GM18873 (cell line): ENCODE results near the gene BDH2.

Source experiments
- ATAC-seq: cut with Tn5 transposase; IDR thresholded peaks from one replicate; pipeline ENCODE4 v1.9.1; 2021; ENCODE audit warnings: mild to moderate bottlenecking, moderate library complexity, moderate number of reproducible peaks; ENCODE audit not compliant: unreplicated experiment, low FRiP score

The BDH2 gene

DNA sequence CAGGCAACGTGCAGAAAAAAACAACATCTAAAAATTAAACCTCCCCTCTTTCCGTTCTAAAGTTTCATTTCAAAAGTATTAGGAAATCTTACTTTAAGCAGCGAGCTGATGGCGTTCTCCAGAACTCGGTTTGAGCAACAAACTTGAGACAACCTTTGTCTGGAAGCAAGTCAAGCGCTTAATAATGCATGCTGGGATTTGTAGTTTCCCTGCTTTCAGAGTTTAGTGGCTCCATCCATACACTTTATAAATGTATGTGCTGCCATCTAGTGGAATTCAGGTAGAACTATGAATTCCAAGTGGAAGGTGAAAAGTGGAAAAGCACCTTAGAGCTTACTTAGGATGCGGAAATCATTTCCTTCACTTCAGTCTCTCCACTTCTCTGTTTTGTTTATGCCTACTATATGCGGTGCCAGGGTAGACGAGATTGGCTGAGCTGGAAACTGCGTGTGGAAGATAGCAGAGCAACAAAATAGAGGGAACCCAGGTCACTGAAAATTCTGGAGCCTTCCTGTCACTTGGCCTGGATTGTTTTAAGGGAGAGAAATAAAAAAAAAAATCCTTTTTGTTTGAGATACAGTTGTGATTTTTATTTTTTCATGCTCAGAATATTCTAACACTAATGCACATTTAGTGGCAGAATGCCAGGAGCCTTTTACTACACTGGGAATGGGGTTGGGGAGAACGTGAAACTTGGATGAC, at the start of gene BDH2:
TSS of gene BDH2 (minus strand) at position 144 of the 702 bp plus-strand sequence. CDS start 3,580 bp downstream, outside the sequence.
- peak; percentile 98 for ATAC-seq

DNA sequence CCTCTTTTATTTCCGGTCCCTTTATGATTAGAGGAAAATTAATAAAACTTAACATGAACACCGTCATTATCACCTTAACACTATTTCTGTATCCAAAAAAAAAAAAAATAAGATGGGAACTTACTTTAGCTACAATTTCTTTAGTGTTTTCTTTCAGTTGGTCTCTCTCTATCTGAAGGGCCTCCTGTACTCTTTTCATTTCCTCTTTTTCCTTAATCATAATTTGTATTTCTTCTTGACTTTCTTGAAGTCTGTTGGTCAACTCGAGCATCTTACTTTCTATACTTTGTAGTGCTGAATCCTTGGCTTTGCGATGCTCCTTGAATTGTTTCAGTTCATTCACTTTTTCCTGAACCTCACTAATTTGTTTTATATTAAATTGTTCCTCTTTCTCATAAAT, 45.3 kb upstream of the BDH2 start:
- no peak for ATAC-seq

DNA sequence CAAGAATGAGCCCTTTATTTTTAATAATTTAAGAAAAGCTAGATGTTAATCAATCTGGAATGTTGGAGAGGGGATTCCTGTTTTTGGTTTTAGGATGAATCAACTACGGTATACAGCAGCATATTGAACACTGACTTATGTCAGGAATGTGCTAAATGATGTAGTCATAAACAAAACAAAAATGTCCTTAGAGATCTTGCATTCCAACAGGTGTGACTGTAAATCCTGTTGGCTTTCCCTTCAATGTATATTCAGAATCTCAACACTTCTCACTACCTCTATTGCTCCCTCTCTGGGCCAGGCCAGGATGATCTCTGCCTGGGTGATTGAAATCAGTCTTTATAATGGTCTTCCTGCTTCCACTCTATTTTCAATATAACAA, 37.8 kb upstream of the BDH2 start:
- no peak for ATAC-seq

DNA sequence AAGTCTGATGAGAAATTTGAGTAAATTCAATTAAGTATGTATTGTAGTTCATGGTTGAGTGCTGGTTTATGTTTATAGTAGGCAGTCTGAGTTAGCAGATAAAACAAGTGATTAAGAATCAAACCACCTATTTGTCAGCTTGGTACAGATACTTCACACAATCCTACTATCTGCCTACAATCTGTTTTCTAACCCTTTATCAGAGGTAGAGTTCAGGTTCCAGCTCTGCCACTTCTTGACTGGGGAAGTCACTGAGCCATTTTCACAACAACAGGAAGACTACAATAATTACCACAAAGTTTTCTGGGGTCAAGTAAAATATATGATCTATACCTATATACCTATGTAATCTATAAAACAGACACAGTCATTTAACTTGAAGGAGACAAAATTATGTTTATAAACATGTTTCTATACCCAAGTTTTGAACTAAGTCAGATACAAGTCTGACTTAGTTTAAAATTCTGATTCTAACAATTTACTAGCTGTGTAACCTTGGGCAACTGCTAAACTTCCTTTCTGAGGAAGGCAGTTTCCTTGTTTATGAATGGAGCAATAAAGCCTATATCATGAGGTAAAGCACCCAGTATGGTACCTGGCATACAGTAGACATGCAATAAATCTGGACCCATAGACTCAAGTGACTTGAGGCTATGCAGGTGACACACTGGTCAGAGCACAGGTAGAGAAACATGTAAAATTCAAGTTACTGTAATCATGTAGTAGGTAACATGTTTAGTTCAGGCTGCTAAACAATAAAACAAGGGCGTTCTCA, 37.2 kb upstream of the BDH2 start:
- no peak for ATAC-seq

DNA sequence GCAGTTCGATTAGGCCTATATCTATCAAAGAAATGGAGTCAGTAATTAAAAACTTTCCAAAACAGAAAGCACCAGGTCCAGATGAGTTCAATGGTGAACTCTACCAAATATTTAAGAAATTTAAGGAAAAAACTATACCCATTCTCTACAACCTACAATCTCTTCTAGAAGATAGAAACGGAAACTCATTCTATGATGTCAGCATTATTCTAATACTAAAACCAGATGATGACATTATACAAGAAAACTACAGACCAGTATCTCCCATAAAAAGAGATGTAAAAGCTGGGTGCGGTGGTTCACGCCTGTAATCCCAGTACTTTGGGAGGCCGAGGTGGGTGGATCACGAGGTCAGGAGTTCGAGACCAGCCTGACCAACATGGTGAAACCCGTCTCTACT, 29.5 kb upstream of the BDH2 start:
- no peak for ATAC-seq

DNA sequence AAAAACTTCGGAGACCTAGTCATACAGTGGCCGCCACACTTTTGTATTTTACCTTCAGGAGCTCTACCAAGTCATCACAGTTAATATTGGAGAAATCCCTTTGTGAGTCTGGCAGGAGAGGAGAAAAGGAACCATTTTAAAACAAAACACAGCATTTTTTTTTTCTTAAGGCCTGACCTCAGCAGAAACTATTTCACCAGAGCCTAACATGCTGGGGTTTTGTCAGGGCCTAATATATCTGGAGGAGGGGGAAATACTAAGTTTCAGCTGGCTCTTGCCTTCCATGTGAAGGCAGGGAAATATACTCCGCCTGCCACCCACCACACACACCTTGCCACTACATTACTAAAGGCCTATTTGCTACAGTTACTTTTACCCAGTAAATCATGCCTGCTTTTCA, 26.5 kb upstream of the BDH2 start:
- ATAC-seq: no peak

DNA sequence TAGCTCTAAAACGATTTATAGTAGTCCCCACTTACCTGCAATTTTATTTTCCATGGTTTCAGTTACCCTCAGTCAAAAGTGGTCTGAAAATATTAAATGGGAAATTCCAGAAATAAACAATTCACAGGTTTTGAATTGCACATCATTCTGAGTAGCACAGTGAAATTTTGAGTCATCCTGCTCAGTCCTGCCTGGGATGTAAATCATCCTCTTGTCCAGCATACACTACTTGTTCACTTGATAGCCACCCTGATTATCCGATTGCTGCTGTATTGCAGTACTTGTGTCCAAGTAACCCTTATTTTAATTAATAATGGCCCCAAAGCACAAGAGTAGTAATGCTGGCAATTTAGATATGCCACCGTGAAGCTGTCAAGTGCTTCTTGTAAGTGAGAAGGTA, 23.5 kb upstream of the BDH2 start:
- ATAC-seq: no peak

DNA sequence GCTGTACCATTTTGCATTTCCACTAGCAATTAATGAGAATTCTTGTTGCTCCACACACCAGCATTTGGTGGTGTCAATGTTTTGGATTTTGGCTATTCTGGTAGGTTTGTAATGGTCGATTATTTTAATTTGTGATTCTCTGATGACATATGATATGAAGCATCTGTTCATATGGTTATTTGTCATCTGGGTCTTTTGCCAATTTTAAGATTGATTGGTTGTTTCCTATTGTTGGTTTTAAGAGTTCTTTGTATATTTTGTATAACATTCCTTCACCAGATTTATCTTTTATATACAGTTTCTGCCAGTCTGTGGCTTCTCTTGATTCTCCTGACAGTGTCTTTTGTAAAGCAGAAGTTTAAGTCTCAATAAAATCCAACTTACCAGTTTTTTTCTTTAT, 18.5 kb upstream of the BDH2 start:
- no peak for ATAC-seq

DNA sequence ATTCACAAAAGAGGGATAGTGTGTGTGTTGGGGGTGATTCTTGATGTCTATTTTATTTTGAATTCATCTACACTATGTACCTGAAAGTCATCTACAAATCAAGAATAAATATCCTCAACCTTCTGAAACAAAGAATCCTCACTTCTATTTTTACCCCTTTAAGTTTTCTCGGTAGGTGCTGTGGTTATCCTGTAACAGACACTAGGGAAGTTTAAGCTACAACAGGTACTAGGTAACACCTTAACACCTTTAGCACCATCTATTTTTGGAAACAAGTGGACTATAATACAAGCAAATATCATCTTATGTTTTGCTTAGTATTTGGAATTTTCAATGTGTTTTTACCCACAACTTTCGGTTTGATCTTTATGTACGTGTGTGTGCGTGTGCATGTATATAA, 12.0 kb upstream of the BDH2 start:
- no peak for ATAC-seq

DNA sequence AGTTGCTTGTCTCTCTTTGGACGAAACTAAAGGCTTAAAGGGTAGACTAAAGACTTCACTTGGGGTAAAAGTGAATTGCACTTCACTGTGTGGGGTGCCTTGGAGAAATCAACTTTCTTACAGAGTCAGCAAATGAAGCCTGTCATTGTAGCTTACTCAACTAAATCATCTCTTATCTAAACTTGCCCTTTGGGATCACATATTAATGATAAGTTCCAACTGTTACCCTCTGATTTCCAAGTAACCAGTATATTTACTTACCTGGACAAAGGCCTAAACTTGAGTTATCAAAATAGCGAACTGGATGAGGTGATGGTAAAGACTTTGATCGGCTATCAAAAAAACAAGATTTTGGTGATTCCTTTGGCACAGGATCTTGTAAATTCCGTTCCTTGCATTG, 8.9 kb upstream of the BDH2 start:
- ATAC-seq: no peak

DNA sequence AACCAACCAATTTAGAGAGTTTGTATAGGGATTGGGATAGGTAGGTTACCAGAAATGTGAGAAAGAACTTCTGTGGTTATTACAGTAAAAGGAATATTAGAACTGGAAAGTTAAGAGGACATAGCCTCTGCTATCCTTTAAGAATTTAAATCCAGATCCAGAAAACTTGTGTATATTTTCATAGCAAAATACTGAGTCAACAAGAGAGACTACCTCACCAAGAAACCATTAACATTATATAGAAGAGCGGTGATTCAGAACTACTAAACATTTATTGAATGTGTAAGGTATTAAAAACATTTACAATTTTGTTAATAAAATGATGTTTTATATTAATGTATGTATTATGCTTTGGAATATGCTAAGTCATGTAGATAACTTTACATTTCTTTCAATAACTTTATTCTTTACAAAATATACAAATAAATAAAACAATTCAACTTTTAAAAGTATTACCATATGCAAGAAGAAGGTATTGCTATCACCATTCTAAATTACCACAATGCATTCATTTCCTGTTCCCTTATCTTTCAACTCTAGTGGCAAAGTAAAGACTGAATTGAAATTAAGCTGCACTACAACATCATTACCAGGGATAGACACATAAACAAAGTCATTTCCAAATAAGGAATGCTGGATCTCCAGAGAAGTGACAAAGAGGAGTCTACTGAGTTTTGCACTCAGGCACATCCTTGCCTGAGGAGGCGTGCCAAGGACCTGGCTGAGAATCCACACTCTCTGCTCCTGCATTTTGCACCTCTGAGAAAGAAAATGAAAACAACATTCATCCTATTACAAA, 6.1 kb upstream of the BDH2 start:
- ATAC-seq: no peak

DNA sequence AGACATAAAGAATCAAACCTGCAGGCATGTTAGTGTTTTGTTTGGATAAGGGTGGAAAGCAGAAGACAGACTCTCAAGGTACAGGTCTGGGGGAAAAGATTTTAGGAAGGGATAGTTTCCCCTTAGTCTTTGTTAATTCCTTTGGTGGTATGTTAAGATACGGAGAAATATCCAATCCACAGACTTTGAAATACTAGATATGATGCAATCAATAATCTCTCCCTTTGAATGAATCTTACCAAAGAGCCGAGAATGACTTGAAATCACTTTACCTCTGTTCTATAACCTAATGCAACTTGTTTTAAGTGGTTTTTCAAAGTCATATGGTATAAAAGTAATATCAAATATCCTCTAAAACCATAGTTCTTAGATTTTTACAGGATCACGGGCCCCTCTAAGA, 5.3 kb upstream of the BDH2 start:
- no peak for ATAC-seq

DNA sequence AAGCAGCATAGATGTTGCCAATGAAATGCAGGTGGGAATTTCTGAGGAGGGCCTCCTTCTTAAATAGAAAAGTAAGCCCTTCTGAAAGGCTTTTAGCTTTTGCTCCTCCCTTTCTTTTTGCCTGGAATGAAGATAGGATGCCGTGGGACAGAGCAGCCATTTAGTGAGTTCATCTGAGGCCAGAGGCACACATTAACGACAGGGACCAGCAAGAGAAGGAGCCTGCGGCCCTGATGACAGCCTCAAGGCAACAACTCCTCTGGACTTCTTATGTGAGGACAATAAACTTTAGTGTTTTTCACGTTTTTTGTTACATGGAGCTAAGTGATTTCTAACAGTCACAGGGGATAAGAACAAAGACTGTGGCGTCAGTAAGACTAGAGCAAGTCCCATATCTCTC, 1.1 kb upstream of the BDH2 start:
- ATAC-seq: no peak

DNA sequence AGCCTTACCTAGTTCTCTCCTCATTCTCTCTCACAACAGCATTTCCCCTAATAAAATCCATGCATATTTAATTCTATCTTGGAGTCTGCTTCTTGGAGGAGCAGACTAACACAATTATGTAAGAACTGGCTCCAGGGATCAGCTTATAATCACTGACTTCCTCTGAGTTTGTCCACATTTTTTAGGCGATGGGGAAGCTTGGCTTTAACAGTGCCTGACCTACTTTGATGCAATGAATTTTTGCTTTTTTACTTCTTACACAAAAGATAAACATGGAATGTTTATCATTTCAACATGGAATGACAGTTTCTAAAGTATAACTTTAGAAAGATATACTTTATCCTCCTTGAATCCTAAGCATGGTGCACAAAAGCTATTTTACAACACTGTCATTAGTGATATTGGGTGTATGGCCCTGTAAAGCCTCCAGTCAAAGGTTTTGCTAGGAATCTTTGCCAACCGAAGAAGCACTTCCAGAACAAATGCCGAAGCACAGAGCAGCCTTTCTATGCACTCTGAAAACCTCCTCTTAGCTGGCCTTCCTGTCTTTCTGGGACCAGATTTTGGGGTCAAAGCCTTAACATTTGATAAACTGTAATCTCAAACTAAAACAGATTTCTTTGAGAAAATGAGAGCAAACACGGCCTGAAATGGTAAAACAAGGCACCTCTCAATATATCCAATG, 736 bp downstream of the BDH2 start:
- ATAC-seq: no peak

DNA sequence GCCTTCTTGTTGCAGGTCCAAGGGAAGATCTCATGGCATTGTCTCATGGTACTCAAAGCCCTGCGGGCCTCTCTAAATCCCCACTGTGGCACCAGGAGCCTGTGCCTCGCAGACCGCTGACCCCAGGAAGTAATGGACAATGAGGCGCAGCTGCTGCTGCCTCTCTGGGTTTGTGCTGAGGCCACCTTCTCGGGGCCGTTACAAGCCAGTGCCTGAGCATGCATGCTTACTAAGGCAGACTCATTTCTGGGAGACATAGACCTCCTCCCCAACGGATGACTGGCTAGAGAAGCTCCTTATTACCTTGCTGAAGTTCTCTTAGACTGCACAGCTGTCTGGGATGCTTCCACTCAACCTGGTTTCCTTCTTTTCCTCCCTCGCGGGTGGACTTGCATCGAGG, 1.3 kb downstream of the BDH2 start:
- ATAC-seq: no peak

DNA sequence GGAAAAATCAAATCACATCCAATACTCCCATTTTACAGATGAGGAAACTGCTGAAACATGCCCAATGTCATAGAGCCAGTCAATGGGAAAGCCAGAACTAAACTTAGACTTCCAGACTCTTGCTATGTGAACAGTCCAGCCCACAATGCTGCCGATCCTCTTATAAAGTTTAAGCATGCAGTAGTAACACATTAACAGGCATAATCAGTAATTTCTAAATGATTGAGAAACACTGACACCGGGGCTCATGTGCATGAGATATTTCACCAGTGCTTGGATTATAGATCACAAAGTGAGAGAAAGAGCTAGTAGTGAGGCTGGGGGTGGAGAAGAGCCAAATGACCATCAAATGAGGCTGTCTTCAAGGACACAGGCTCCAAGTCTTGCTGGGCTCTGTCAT, 2.5 kb downstream of the BDH2 start:
- no peak for ATAC-seq

DNA sequence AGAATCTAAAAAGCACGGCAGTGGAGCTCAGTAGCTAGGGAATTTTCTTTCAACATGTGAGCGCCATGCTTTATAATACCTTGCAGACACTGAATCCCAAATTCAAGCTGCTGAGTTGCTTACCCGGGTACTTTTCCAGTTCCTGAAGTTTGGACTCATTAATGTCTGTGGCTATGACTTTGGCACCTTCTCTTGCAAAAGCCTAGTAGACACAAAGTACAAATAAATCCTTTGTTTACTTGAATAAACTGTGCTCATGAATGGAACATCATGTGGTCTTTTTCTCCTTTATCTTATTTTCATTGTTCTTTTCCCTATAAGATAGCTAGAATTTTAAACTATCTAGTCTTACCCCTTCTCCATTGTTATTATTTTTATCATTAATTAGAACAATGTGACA, 4.6 kb downstream of the BDH2 start:
- ATAC-seq: no peak

DNA sequence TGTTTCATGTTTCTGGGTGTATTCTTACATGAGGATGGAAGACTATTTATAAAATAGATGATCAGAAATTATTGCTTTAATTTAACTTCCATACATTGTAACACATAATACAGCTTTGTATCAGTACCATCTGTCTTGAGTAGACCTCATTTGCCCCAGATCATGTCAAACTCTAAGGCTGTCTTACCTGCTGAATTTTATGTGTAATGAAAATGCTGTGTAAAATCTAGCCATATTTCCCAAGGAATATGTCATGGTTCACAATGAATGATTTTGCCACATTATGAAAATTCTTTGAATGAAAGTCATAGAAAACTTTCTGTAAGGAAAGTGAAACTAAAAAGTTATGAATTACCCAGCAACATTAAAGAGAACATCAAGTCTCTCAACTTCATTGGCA, 7.4 kb downstream of the BDH2 start:
- ATAC-seq: no peak

DNA sequence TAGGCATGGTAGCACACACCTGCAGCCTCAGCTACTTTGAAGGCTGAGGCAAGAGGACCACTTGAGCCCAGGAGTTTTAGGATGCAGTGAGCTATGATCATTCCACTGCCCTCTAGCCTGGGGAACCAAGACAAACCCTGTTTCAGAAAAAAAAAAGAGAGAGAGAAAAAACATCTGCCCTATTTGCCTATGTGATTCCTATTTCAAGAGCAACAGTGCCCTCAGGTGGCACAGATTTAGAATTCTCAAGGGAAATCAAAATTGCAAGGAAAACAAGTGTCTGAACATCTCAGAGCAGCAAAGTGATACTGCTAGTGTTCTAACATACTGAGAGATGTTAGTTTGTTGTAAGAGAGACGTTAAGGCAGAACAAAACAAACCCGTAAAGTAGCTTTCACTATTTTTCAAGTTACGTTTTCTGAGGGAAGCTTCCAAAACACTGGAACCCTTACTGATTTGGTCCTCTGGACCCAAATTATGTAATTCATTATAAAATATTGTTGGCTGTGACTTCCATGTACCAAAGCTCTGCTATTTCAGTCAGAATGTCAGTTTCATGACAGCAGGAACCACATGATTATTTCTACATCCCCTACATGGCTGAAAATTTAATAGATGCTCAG, 7.9 kb downstream of the BDH2 start:
- peak; percentile 57 for ATAC-seq

DNA sequence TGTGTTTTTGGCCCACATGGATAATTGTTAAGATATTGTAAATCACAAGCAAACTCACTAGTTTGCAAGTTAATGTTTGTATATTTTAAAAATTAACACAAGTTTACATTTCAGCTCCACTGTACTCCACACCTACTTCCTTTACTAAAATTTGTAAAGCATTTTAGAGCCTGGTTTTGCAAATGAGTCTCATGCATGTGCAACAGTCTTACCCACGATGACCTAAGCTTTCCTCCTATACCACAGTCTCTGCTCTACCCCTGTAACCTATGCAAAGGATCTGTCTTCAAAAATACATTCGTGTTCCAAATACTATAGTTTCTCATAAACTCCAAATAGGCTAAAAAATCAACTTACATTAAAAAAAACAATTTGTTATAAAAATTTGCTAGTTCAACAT, 10.2 kb downstream of the BDH2 start:
- no peak for ATAC-seq
